Measurements from ENCODE around the gene RABGGTA.

DNA sequence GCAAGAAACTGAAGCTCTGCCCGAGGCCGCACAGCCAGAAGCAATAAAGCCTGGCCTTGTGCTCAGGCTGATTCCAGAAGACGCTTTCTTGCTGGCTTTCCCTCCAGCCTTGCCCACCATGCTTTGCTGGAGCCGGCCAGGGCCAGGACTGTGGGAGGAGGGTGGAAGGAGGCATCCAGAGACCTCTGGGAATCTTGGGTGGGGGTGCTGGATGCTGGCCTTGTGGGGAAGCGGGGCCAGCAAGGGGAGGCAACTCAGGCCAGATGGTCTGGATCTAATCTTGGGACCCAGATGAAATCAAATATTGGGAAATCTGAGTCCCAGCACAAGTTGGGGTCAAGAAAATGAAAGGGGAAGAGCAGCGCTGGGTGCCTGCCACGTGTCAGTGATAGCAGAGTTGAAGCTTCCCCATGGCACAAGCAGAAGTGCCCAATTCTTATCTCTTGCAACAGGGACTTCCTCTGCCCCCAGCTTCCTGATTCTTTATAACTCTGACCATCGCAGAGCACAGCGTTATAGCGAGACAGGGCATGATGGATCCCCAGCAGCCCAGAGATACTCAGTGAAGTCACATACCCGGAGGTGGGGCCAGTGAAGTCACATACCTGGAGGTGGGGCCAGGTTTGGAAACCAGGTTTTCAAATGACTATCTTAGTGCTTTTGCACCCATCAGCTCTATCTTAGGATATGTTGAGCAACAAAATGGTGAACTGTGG lies 6.4 kb upstream of the RABGGTA start:
- TF ChIP-seq, protein P1, sequence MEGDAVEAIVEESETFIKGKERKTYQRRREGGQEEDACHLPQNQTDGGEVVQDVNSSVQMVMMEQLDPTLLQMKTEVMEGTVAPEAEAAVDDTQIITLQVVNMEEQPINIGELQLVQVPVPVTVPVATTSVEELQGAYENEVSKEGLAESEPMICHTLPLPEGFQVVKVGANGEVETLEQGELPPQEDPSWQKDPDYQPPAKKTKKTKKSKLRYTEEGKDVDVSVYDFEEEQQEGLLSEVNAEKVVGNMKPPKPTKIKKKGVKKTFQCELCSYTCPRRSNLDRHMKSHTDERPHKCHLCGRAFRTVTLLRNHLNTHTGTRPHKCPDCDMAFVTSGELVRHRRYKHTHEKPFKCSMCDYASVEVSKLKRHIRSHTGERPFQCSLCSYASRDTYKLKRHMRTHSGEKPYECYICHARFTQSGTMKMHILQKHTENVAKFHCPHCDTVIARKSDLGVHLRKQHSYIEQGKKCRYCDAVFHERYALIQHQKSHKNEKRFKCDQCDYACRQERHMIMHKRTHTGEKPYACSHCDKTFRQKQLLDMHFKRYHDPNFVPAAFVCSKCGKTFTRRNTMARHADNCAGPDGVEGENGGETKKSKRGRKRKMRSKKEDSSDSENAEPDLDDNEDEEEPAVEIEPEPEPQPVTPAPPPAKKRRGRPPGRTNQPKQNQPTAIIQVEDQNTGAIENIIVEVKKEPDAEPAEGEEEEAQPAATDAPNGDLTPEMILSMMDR (IDR thresholded peaks at IDR 0.05; ENCODE audit: low read length), result no peak
- no peak for TF ChIP-seq EZH2 (optimal IDR thresholded peaks at IDR 0.05; ENCODE audit: low read depth, low read length)
